NT2/D1 (cell line): Measurements from ENCODE around the gene PRAMEF12.

Experiments used
- DNase-seq: peaks from one replicate; pipeline ENCODE4 v3.0.0-alpha.2; 2011; ENCODE audit warnings: low read depth, low spot score
- H3K27me3 ChIP-seq: 2 replicates; pipeline ENCODE4 v1.6.0; 2011; ENCODE audit warnings: mild to moderate bottlenecking; ENCODE audit not compliant: insufficient read length, insufficient read depth
- H3K36me3 ChIP-seq: 2 replicates; pipeline ENCODE4 v1.6.1; 2011; ENCODE audit warnings: mild to moderate bottlenecking, low read length, mixed read lengths; ENCODE audit not compliant: insufficient read depth, insufficient read length
- H3K4me1 ChIP-seq: 2 replicates; pipeline ENCODE4 v1.5.1; 2011; ENCODE audit not compliant: insufficient read depth, insufficient read length
- H3K4me3 ChIP-seq: 2 replicates; pipeline ENCODE4 v1.5.1; 2011; ENCODE audit warnings: low read depth; ENCODE audit not compliant: insufficient read length
- H3K9ac ChIP-seq: 2 replicates; pipeline ENCODE4 v1.6.0; 2011; ENCODE audit warnings: low read depth; ENCODE audit not compliant: insufficient read length
- H3K9me3 ChIP-seq: 2 replicates; pipeline ENCODE4 v1.5.1; 2011; ENCODE audit warnings: mild to moderate bottlenecking, low read length; ENCODE audit not compliant: insufficient read depth
- SUZ12 ChIP-seq: IDR thresholded peaks from 2 replicates; pipeline ENCODE4 v1.6.1; 2011; ENCODE audit not compliant: insufficient read length, insufficient read depth; ENCODE audit errors: extremely low read depth
- YY1 ChIP-seq: IDR thresholded peaks from 2 replicates; pipeline ENCODE4 v1.6.1; 2011; ENCODE audit not compliant: insufficient read length, insufficient read depth
- ZNF274 ChIP-seq: IDR thresholded peaks from 2 replicates; pipeline ENCODE4 v1.6.1; 2011; ENCODE audit warnings: mild to moderate bottlenecking, low read depth, low read length

Gene PRAMEF12

GRCh38 chr1:12760256-12760795, 13.2 kb upstream of the PRAMEF12 start:
- no peak overlapping the region for H3K9ac ChIP-seq
- no peaks in the 10 kb centered on the region for H3K9me3 ChIP-seq
- no peaks in the 10 kb centered on the region for H3K36me3 ChIP-seq
- TF ChIP-seq ZNF274, result no peak
- no peak for TF ChIP-seq SUZ12
- no peak for TF ChIP-seq YY1
- no peak for DNase-seq
- no peaks in the 10 kb centered on the region for H3K4me1 ChIP-seq
- H3K4me3 ChIP-seq, result no peak overlapping the region
- peaks cover 4% of the 10 kb centered on the region for H3K27me3 ChIP-seq

DNA sequence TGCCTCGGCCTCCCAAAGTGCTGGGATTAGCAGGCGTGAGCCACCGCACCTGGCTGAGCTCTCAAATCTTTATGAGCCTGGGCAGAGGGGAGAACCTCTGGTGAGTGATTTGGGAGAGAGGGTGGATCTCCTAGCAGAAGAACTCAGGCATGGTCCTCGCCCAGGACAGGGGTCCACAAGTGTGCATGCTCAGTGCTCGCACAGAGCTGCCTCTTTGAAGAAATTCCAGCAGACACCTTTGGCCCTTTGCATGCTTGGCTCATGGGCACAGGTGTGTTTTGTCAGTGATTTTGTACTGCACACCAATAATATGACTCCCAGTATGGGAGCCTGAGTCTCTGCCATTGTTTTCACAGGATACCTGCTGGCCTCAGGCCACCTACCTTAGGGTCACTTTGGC, 11.8 kb upstream of the PRAMEF12 start:
- Histone ChIP-seq H3K4me3 (no peak overlapping the region), H3K9ac (no peak overlapping the region), H3K27me3 (no peaks in the 10 kb centered on the region), H3K9me3 (no peaks in the 10 kb centered on the region), H3K36me3 (no peaks in the 10 kb centered on the region), H3K4me1 (no peaks in the 10 kb centered on the region)
- DNase-seq, result no peak
- TF ChIP-seq YY1, result no peak
- TF ChIP-seq ZNF274, result no peak
- TF ChIP-seq SUZ12, result no peak

DNA sequence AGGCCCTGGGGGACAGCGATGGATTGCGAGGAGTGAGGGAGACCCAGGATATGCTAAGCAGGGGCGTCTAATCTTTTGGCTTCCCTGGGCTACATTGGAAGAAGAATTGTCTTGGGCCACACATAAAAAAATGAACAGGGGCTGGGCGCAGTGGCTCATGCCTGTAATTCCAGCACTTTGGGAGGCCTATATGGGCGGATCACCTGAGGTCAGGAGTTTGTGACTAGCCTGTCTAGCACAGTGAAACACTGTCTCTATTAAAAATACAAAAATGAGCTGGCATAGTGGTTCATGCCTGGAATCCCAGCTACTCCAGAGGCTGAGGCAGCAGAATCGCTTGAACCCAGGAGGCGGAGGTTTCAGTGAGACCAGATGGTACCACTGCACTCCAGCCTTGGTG, 10.8 kb upstream of the PRAMEF12 start:
- DNase-seq, result no peak
- Histone ChIP-seq H3K9ac (no peak overlapping the region), H3K27me3 (no peaks in the 10 kb centered on the region), H3K9me3 (no peaks in the 10 kb centered on the region), H3K4me3 (no peak overlapping the region), H3K4me1 (no peaks in the 10 kb centered on the region), H3K36me3 (no peaks in the 10 kb centered on the region)
- TF ChIP-seq SUZ12, result no peak
- no peak for TF ChIP-seq ZNF274
- TF ChIP-seq YY1, result no peak

DNA sequence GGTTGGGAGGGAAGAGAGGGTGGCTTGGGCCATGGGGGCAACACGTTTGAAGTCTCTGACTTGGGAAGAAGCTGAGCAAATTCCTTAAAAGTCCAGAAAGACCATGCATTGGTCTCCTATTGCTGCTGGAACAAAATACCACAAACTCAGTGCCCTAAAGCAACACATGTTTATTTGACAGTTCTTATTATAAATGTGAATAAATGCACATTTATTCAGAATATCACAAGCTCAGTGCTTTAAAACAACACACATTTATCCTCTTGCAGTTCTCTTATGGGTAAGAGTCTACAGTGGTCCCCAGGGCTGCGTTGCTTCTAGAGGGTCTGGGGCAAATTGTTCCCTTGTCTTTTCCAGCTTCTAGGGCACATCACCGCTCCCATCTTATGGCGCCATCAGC, 10.1 kb upstream of the PRAMEF12 start:
- no peak for DNase-seq
- H3K9me3 ChIP-seq, result no peaks in the 10 kb centered on the region
- TF ChIP-seq ZNF274 (no peak), SUZ12 (no peak), YY1 (no peak)
- H3K36me3 ChIP-seq, result no peaks in the 10 kb centered on the region
- no peaks in the 10 kb centered on the region for H3K4me1 ChIP-seq
- no peaks in the 10 kb centered on the region for H3K27me3 ChIP-seq
- no peak overlapping the region for H3K9ac ChIP-seq
- H3K4me3 ChIP-seq, result no peak overlapping the region

DNA sequence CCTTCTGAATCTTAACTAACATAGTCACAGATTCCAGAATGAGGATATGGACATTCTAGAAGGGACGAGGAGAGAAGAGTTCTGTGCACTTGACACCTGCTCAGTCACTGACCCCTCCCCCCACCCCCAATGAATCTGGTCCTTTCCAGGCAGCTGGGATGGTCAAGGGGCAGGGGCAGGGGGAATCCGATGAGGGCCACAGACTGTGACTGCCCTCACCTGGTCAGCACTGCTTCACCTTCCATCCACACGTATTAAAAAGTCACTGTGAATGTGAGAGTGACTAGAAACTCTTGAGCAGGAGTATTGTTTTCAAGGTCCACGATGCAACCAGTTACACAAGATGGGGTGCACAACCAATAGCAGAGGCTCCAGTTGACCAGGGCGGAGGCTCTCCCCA, 9.5 kb upstream of the PRAMEF12 start:
- H3K36me3 ChIP-seq, result no peaks in the 10 kb centered on the region
- H3K4me3 ChIP-seq, result no peak overlapping the region
- no peak overlapping the region for H3K9ac ChIP-seq
- no peaks in the 10 kb centered on the region for H3K27me3 ChIP-seq
- TF ChIP-seq YY1 (no peak), ZNF274 (no peak), SUZ12 (no peak)
- no peaks in the 10 kb centered on the region for H3K9me3 ChIP-seq
- H3K4me1 ChIP-seq, result no peaks in the 10 kb centered on the region
- no peak for DNase-seq

GRCh38 chr1:12769031-12769430, 4.5 kb upstream of the PRAMEF12 start:
- Histone ChIP-seq H3K4me3 (no peak overlapping the region), H3K4me1 (no peaks in the 10 kb centered on the region), H3K27me3 (no peaks in the 10 kb centered on the region), H3K9me3 (no peaks in the 10 kb centered on the region), H3K36me3 (no peaks in the 10 kb centered on the region), H3K9ac (no peak overlapping the region)
- TF ChIP-seq SUZ12 (no peak), YY1 (no peak), ZNF274 (no peak)
- DNase-seq, result no peak

DNA sequence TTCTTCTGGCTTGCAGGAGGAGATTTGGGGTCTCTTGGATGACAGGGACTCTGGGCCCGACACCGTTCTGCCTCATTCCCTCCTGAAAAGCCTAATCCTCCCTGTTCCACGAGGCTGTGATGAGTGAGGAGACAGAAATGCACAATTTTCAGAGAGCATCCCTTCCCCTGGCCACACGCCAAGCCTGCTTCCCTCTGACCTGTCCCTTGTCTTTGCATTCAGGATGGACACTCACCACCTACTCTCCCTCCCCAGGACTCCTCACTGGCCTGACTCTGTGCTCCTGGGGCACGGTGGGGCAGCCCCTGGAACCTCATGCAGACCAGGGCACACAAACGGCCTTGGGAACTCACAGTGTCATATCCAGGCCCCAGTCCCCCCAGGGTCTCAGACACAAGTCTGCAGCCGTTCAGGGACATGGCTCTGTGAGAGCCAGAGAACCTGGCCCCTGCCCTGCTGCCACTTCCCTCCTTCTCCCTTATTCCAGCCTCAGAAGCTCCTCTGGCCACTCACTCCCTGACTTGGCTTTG, 3.5 kb upstream of the PRAMEF12 start:
- no peaks in the 10 kb centered on the region for H3K36me3 ChIP-seq
- H3K4me3 ChIP-seq, result no peak overlapping the region
- no peaks in the 10 kb centered on the region for H3K27me3 ChIP-seq
- no peak for TF ChIP-seq ZNF274
- TF ChIP-seq YY1, result no peak
- TF ChIP-seq SUZ12, result no peak
- no peaks in the 10 kb centered on the region for H3K9me3 ChIP-seq
- DNase-seq, result no peak
- no peaks in the 10 kb centered on the region for H3K4me1 ChIP-seq
- no peak overlapping the region for H3K9ac ChIP-seq

- Histone ChIP-seq H3K4me3 (no peak overlapping the region), H3K9me3 (no peaks in the 10 kb centered on the region), H3K27me3 (no peaks in the 10 kb centered on the region), H3K9ac (no peak overlapping the region), H3K36me3 (no peaks in the 10 kb centered on the region), H3K4me1 (no peaks in the 10 kb centered on the region)
- TF ChIP-seq YY1 (no peak), SUZ12 (no peak), ZNF274 (no peak)
- no peak for DNase-seq
Observed at GRCh38 chr1:12770620-12771019, 2.9 kb upstream of the PRAMEF12 start.
